ENCODE measurements around the gene CACNA1S. TPM values are rescaled to one million over a fixed set of nuclear protein-coding genes. Genes with fewer than 3 reads are reported as not detected.

The CACNA1S gene
- 0.10 TPM for polyA plus RNA-seq (2013, experiment 1 of 2; ENCODE audit: insufficient read length)
- 0.12 TPM for polyA plus RNA-seq (2013, experiment 2 of 2; ENCODE audit: insufficient read length)

- DNase-seq, result no peak
Measured at GRCh38 chr1:201112173-201112731, at the start of gene CACNA1S. TSS of gene CACNA1S (minus strand) at chr1:201112426. CDS start at chr1:201112339, 87 bp downstream.

DNA sequence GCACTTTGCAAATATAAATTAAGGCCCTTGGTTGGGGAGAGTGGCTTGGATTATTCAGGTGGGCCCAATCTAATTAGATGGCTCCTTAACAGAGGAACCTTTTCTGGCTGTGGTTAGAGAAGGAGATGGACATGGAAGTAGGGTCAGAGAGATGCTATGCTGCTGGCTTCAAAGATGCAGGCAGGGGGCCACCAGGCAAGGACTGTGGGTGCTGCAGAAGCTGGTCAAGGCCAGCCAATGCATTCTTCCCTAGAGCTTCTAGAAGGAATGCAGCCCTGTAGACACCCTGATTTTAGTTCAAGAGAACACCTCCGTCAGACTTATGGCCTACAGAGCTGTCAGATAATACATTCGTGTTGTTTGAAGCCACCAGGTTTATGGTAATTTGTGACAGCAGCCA, 45.7 kb upstream of the CACNA1S start:
- DNase-seq, result no peak

GRCh38 chr1:201156819-201157218, 44.6 kb upstream of the CACNA1S start:
- DNase-seq, result no peak

GRCh38 chr1:201156346-201156745, 44.1 kb upstream of the CACNA1S start:
- DNase-seq, result no peak

- no peak for DNase-seq
Measured at GRCh38 chr1:201155354-201155753, 43.1 kb upstream of the CACNA1S start.

DNA sequence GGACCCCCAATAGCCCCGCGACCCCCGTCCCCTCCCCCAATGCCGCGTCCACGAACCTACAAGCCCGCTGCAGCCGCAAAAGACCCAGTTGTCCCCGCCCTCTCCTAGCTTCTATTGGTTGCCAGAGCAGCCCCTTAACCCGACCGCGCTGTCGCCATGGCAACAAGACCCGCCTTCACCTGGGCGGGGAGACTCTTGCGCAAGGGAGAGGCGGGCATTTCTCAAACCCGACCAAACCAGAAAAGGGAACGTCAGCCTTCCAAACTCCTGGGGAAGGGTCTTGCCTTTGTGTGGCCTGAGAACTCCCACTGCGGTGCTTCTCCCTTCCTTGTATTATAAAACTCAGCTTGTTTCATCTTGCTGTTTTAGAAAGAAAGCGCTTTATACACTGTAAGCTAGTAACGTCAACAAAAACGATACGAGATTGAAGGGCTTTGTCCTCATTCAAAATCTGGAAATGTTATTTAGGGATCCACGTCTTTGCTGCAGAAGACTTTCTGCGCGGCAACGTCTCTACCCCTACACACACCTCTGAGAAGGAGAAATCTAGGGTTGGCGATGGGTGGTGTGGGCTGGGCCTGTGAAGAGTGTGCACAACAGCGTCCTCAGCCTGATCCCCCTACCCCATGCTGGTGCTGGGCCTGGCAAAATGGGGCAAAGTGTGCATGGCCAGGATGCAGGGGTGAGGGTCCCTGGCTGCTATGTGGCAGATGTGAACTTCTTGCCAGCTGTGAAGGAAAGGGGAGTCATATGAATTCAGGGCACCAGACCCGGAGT, 42.4 kb upstream of the CACNA1S start, which contains the start of gene TMEM9:
Gene TMEM9, minus strand, starts transcription at position 86 of the 777 bp plus-strand sequence. CDS start 551 bp downstream, outside the sequence.
- DNase-seq, result peak; percentile 92

DNA sequence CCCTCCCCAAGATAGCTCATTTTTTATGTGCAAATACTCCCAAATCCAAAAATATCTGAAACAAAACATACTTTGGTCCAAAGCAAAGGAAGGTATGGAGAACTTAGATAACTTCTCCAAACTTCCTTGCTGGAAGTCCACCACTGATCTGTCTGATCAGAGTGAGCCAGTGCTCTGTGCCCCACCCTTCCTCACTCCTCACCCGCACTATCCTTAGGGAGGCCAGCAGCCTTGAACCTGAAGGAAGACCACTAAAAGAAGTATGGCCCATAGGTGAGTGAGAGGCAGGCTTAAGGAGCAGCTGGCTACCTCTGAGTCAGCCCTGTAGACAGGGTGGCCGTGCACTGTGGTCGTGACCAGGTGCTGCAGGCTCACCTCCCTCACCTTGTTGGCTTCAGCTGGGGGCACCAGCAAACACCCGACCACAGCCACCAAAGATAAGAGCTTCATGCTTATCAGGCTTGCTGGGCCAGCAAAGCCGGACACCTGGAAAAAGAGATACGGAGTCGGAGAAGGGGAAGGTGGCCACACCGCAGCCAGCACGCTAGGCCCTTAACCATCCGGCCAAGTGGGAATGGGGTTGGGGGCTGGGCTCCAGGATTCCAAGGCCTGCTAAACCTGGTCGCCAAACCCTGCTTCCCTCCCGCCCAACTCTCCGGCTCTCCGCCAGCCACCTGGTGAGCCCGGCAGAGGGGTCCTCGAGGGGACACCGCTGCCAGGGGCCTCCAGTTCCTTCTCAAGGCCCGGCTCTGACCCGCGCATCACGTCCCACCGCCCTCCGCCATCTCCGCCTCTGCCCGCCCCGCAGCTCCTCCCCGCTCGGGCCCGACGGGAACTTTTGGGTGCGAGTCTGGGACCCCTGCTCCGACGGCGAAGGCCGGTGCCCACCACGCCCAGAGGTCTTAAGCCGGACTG, 41.5 kb upstream of the CACNA1S start:
- DNase-seq, result no peak

DNA sequence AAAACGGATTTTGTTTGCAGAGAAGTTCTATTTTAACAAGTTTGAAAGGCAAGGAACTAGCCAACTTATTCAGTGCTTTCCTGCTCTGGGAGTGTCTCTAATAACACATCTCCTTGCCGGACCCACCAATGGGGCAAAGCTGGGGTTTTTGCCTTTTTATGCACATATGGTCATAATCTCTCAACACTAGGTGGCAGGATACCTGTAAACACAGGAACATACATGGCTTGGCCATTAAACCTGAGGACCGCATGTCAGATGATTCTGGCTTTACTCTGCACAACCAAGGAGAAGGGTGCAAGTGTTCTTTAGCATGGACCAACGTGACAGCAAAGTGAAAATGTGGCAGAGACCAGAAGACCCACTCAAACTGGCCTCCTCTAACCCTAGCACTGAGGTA, 37.2 kb upstream of the CACNA1S start:
- DNase-seq, result peak; percentile 31

GRCh38 chr1:201147396-201148015, 35.3 kb upstream of the CACNA1S start:
- DNase-seq, result no peak

- no peak for DNase-seq
Measured at GRCh38 chr1:201146626-201147390, 34.6 kb upstream of the CACNA1S start.

- no peak for DNase-seq
Measured at GRCh38 chr1:201145816-201146215, 33.6 kb upstream of the CACNA1S start.

DNA sequence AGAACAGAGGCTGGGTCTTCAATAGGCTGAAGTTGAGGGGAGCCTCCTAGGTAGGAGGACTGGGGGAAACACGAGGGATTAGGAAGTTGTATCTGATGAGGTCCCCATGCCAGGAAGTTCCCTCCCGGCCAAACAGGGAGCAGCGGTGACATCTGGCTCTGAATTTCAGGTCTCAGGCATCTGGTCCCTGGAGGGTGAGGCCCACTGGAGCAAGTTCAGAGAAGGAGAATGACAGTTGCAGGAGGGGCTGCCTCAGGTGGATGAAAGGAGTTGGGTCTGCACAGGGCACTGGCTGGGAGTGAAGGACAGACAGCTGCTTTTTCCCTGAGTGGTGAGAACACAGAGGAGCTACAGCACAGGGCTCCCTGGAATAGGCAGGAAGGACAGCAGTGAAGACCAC, 32.9 kb upstream of the CACNA1S start:
- DNase-seq, result no peak

DNA sequence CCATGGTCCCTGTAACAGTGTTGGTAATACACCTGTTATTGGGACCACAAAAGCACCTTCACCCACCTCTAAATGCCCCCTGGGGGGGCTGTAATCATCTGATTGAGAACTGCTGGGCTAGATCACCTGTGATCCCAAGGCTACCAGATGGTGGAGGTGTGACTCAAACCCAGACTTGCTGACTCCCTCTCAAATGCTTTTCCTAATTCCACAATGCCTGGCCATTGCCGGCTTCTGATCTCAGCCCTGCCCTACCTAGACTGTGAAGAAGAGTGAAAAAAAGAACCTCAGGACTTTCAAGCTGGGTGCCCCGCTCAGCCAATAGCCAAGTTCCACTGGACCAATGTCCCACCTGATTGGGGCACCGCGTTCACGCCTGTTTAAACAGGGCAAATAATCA, 32.5 kb upstream of the CACNA1S start:
- DNase-seq, result no peak

DNA sequence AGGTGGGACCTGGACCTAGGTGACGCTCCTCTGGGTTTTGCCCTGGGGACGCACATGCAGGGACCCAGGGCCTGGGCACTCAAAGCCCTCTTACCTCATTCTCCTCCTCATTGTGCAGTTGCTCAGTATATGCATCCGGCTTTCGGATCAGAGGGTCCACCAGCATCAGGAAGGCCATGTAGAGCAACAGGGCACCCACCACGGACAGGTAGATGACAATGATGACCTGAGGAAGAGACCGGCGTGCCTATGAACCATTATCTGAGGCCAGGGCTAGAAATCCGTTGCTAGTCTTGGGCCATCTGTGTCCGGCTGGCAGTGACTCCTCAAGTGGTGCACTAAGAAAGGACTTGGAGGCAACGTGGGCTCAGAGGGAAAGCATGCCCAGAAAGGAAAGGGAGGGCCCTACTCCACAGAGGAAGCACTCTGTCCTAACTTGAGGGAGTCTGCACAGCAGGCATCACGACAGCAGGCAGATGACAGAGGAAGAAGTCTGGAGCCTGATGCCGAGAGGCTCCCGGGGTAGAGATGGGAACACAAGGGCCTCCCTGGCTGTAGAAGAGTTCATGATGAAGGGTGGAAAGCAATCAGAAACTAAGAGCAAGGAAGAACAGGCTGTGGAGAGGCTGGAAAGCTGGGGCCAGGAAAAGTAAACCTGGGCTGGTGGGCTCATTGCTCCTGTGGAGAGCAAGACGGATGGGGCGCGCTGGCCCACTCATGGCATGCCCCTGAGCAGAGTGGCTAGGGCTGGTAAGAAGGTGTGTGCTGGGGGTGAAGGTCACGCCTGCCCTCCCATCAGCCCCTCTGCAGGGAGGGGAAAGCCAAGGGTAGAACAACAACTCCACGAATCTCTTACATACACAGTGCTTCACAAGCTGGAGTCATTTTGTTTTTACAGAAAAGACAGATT, 31.8 kb upstream of the CACNA1S start:
- DNase-seq, result no peak

DNA sequence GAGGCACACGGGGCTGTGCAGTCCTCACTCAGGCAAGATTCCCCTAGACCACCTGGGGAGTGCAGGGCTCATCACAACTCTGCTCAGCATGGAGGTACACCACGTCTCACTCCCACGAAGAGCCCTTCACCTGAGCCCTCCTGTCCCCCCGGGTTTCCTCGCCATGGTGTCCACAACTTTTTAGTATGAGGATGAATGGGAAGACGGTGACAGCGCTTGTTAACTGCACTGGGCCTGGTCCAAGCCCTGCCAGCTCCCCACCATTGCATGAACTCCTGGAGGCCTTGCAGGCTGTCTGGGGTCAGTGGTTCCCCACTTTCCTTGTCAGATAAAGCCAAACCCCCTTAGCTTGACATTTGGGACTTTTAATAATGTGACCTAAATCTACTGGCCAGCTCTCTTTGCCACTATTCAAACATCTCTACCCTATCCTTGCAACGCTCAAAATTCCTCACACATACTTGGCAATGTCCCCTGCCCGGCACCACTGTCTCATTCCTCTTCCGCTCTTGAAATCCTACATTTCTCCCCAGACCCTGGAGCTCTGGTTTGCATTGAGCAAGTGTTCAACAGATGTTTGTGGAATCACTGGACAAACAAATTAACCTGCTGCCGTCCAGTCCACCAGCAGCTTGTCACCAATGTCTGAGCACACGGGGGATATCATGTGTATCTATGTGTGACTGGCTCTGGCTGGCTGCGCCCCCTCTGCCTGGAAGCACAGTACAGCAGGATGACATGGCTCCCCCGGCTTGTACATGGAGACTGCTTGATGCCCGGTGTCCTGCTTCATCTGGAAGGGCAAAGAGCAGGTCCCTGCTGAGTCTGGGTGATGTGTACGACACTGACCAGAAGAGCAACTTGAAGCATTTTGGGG, 30.9 kb upstream of the CACNA1S start:
- DNase-seq, result no peak

- DNase-seq, result no peak
Measured at GRCh38 chr1:201142011-201142848, 30.0 kb upstream of the CACNA1S start.

DNA sequence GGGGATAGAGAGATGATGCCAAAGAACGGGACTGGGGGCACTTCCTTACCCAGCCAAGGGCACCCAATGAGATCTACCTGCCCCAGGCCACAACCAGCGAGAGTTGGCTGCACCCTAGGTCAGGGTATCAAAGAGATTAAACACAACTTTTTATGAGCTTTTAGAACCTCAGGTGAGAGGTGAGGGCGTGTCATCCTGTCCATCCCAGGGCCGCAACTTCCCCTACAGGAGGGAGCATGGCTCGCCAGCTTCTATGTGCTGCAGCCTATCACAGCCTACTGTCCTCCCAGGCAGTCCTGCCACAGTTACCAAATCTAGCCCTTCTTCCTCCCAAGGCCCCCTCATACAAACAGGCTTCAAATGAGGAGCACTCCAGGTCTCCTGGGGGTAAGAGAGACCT, 29.2 kb upstream of the CACNA1S start:
- DNase-seq, result no peak

GRCh38 chr1:201140941-201141260, 28.7 kb upstream of the CACNA1S start:
- no peak for DNase-seq
